COLO829 (cell line): Measurements from ENCODE around the gene ACSL6.

ENCODE experiments used
- DNase-seq: peaks from one replicate; pipeline ENCODE4 v3.0.0; 2012; ENCODE audit warnings: low spot score

ACSL6 gene

GRCh38 chr5:132046880-132047299 lies 35.4 kb upstream of the ACSL6 start:
- no peak for DNase-seq

- no peak for DNase-seq
Observed at GRCh38 chr5:132044207-132044606, 32.7 kb upstream of the ACSL6 start.

- DNase-seq = no peak
Observed at GRCh38 chr5:132037353-132037752, 25.9 kb upstream of the ACSL6 start.

GRCh38 chr5:132033122-132033521 lies 21.7 kb upstream of the ACSL6 start:
- DNase-seq = no peak

DNA sequence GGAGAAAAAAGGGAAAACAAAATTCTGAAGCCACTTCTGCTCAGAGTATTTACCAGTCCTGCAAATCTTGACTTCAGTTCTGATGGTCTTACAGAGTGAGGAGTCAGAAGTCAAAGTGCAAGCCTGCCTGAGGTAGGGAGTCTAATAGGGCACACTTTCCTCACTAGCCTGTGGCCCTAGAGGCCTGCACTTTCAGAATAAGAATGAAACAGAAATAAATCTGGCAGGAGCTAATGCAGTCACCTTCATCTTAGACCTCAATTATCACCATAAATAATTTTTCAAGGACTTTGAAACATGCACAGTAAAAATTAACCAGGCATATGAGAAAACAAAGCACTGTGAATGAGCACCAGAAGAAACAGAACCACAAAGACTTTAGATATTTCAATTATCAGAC lies 20.7 kb upstream of the ACSL6 start:
- DNase-seq = no peak

GRCh38 chr5:132030610-132031009 lies 19.2 kb upstream of the ACSL6 start:
- DNase-seq = no peak

DNA sequence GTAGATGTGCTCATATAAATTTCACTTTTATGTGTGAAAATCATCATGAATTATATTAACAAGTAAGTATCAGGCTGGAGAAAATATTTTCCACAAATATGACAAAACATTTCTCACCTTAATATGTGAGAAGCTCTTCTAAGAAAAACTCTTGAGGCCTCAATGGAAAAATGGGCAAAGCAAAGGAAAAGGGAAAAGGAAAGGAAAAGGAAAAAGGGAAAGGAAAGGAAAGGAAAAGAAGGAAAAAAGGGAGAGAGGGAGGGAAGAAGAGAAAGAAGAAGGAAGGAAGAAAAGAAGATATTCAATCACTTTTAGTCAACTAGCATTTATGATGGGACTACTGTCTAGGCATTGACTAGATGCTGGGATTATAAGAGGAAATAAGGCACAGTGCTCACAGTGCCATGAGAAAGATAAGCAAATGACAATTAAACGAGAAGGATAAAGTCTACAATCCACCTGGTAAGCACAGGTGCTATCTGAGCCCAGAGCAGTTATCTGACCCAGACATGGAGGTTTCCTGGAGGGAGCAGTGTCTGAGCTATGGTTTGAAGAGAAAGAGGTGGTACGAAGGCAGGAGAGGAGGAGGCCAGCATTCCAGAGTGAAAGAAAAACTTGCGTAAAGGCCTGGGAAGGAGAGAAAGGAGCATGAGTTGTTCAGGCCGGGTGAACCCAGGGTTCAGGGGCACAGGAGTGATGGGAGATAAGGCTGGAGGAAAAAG lies 18.3 kb upstream of the ACSL6 start:
- no peak for DNase-seq

GRCh38 chr5:132027027-132027426 lies 15.6 kb upstream of the ACSL6 start:
- DNase-seq = no peak

DNA sequence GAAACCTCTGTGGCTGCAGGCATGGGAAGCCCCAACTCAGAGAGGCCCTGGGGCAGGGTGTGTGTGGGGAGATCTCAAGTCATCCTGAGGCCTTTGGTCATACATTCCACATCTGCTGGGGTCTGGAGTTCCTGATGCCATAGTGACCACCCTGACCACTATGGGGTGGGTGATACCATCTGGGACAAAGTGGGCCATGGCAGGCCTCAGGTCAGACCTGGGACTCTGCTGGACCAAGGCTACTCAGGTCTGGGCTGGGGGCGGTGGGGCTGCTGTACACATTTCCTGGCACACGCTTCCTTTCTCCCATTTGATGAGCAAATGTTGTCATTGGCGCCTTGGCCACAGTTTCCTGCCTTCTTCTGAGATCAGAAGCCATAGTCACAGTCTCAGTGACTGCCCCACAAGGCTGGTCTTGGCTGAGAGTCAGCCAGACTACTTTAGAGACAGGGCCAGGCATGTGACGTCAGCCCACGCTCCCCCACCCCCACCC lies 15.1 kb upstream of the ACSL6 start:
- no peak for DNase-seq

- no peak for DNase-seq
Observed at GRCh38 chr5:132025403-132025971, 14.0 kb upstream of the ACSL6 start.

DNA sequence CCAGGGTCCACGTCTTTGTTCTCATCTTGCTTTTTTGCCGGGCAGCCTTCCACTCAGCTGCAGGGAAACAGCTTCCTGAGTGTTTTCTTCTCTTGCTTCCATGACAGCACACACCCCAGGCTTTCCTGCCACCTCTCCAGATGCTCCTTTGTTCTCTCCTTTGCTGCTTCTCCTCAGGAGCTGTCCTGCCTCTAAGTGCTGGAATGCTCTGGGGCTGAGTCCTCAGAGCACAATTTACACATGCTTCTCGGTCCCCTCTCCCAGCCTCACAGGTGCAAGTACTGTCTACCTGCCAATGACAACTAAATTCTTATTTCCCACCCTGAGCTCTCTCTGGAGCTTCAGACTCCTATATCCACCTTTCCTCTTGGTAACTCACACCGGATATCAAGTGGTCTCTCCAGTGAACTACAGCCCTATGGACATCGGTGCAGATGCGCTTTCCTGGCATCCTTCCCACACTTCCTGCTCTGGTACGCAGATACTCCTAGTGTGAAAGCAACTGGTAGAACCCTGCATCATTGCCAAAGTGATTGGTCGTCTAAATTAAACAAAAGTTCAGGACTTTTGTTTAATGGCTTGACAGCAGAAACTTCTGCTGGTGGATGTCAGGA lies 13.4 kb upstream of the ACSL6 start:
- DNase-seq = no peak

- no peak for DNase-seq
Observed at GRCh38 chr5:132024117-132024435, 12.6 kb upstream of the ACSL6 start.

- DNase-seq = no peak
Observed at GRCh38 chr5:132023258-132024116, 12.0 kb upstream of the ACSL6 start.

DNA sequence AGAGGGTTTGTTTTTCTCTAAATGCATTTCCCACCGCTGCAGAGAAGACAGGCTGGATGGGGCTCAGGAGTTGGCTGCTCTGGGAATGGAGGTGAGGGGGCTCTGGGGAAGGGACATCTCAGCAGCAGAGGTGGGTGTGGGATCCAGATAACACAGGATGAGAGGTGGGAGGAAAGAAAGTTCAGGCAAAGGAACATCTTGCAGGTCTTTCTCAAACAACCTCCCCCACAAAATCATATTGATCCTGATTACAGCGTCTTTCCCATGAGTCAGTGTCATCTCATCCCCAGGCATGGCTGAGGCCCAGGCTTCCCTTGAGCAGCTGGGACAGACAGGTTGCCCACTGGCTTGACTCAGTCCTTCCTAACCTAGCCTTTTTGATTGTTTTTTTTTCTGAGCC lies 11.3 kb upstream of the ACSL6 start:
- no peak for DNase-seq

DNA sequence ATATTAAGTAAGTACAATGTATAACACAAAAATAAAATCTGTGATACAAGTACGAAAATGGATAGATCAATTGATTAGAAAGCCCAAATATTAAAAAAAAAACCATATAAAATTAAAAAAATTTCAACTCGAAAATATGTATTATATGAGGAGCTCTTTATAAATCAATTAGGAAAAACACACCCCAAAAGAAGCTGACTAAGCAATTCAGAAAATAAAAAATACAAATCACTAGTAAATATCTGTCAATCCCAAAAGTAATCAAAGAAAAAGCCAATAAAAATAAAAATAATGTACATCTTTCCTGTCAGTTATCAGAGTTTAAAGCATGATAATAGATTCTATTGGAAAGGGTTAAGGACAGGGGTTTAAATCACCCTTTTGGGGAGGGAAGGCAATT lies 10.2 kb upstream of the ACSL6 start:
- DNase-seq = no peak

- peak; percentile 33 for DNase-seq
Observed at GRCh38 chr5:132020568-132021339, 9.3 kb upstream of the ACSL6 start.

DNA sequence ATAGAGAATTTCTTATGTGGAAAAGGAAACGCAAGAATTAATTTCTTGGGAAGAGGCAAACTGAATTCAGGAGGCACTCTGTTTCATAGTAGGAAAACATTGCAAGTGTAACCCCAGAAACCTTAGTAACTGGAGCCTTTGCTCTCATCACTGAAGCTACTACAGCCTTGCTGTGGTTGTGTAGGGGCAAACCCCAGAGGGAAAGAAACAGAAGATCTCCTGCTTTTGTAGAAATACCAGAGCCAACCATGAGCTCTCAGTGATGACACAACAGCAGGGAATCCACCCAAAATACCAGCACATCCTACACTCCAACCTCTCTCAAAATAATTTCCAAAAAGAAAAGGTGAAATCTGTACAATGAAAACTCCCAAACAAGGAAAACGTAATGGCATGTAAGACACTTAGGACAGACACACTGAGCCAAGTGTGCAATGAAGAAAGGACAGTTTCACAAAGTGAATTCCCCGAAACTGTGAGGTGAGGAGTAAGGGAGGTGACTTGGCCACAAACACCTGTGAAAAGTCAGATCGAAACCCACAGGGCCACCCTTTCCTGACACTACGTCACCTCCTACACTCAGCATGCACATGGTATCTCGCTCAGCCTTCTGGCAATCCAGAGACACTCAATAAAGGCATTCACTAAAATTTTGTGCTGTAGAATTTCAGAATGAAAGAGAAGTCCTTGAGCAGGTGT lies 8.5 kb upstream of the ACSL6 start:
- no peak for DNase-seq

GRCh38 chr5:132019337-132019736 lies 7.9 kb upstream of the ACSL6 start:
- no peak for DNase-seq

DNA sequence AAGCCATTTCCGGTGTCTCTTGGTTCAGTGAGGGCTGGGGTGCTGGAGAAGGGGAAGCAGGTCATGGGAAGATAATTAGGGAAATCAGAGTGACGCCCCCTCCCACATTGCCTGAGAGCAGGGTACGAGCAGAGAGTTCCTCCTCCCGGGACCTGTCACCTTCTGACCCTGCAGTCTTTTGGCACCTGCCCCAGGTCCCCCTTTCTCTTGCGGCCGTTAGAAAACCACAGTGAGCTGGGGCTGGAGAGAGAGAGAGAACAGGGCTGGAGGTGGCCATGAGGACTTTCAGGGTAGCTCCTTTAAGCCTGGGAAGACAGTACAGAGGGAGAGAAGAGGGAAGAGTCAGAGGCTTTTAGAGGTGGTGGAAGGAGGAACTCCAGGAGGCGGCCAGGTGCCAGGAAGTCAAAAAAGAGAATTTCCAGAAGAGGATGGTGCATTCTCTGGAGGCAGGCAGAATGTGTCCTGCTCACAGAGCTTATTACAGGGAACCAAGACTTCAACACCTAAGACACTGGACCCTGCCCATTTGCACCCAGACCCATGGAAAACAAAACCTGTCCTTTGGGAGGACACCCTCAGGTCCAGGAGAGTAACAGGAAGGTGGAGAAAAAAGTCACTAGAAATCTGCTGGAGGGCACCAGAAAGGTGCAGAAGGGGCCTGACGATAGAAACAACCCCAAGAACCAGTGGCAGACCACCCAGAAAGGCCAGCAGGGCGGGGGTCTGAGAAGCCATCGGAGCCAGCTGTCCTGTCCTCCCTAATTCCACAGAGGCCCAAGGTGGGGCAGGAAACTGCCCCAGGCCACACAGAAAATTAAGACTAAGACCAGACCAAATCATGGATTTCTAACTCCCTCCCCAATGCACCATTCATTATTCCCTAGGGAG lies 6.5 kb upstream of the ACSL6 start:
- DNase-seq = no peak

GRCh38 chr5:132017316-132017715 lies 5.9 kb upstream of the ACSL6 start:
- no peak for DNase-seq
